NB4 (cell line): ENCODE results near the gene OPCML.

ENCODE experiments used
- POLR2A ChIP-seq: IDR thresholded peaks from 2 replicates; pipeline ENCODE4 v1.6.1; 2011; ENCODE audit warnings: mild to moderate bottlenecking; ENCODE audit not compliant: insufficient read length; ENCODE audit errors: extremely low read depth
- TF ChIP-seq, protein P1 (sequence below): IDR thresholded peaks from one replicate; pipeline ENCODE4 v1.5.1; 2012; ENCODE audit warnings: low read depth, low read length

DNA sequence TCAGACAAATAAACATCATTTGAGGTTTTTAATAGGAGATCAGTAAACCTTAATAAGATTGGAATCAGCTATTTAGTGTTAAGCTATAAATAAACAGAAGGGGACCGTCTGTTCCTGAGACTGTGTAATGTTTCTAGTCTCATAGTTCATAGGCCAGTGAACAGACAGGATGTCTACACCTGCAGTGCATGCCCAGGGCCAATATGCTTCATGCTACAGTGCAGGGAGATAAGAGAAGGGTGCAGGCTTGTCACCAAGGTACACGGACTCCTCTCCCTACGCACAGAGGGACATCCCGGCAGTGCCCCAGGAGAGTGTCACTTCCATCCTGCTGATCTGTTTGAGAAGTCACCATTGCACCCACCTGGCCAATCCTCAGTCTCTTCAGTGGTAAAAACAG is 148.6 kb downstream of the OPCML start:
- TF ChIP-seq, protein P1, sequence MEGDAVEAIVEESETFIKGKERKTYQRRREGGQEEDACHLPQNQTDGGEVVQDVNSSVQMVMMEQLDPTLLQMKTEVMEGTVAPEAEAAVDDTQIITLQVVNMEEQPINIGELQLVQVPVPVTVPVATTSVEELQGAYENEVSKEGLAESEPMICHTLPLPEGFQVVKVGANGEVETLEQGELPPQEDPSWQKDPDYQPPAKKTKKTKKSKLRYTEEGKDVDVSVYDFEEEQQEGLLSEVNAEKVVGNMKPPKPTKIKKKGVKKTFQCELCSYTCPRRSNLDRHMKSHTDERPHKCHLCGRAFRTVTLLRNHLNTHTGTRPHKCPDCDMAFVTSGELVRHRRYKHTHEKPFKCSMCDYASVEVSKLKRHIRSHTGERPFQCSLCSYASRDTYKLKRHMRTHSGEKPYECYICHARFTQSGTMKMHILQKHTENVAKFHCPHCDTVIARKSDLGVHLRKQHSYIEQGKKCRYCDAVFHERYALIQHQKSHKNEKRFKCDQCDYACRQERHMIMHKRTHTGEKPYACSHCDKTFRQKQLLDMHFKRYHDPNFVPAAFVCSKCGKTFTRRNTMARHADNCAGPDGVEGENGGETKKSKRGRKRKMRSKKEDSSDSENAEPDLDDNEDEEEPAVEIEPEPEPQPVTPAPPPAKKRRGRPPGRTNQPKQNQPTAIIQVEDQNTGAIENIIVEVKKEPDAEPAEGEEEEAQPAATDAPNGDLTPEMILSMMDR, result no peak
- TF ChIP-seq POLR2A, result no peak
